ENCODE data around the gene ARMH3. TPM values are rescaled to one million over a fixed set of nuclear protein-coding genes. Genes with fewer than 3 reads are reported as not detected.

ARMH3 gene
- total and polyA plus RNA-seq, 2 donors: 8.7 to 18.2 TPM

- peak within 1 kb of the TSS; percentile 98 to 100 for H3K4me3 ChIP-seq (ENCODE audit: low read length in 2 of 2)
- peak; percentile 97 to 99 (median 98) for DNase-seq (ENCODE audit: low read depth in 6 of 9, low spot score in 9 of 9)
Measured at GRCh38 chr10:101818119-101818871, 237.7 kb downstream of the ARMH3 start, which contains the start of gene OGA. OGA (minus strand) TSS chr10:101818444; CDS start chr10:101818022, 422 bp downstream.

DNA sequence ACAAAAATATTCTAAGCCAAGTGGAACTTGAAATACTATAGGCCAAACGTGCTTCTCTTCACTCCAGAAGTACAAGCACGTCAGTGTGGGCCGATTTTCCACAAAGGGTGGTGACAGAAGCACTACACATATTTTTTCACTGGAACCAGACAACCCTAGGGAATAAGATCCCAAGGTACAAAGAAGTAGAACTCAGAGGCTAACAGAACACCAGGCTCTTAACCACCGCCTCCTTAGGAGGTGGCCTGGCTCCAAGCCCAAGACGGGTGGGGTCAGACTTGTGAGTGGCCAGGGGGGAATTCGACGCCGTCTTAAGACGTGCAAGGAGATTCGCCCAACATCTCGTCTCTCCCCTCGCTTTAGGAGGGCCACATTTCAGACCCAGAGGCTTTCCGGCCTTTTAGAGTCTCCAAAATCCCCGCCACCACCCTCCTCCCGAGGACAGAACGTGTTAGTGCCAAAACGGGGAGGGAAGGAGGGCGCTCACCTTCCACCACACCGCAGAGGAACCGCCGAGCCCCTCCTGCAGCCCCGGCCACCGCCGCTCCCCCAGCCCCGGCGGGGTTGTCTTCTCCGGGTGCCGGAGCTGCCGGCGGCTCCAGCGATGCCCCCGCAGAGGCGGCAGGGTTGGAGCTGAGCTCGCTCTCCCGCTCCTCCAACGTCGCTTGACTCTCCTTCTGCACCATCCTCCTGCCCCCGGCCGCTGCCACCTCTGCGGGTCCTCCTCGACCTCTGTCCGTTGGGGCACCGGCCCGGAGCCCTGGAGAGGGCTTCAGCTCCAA, 238.4 kb downstream of the ARMH3 start:
- Histone ChIP-seq H3K4me3 (ENCODE audit: low read length in 2 of 2) (peak overlapping the region; percentile 98 to 100), H3K4me1 (ENCODE audit: control insufficient read depth in 2 of 2, insufficient read depth in 2 of 2, low read length in 2 of 2) (peaks cover 25 to 36% of the 10 kb centered on the region in 2 donors), H3K36me3 (ENCODE audit: control insufficient read depth in 2 of 2, insufficient read depth in 2 of 2, low read length in 1 of 2) (peaks cover 8 to 12% of the 10 kb centered on the region in 2 donors), H3K27me3 (ENCODE audit: control insufficient read depth in 2 of 2, insufficient read depth in 1 of 2, low read length in 1 of 2) (no peaks in the 10 kb centered on the region), H3K9me3 (ENCODE audit: control insufficient read depth in 2 of 2, insufficient read depth in 1 of 2, low read length in 1 of 2) (no peaks in the 10 kb centered on the region), H3K27ac (ENCODE audit: low read depth in 1 of 2, low read length in 1 of 2) (peak overlapping the region; percentile 96 to 100)
- WGBS: under 1% methylated on average over 44 of the region's 44 CpGs
- DNase-seq (ENCODE audit: low read depth in 6 of 9, low spot score in 9 of 9): peak in 1 of 9 donors; percentile 65

More at GRCh38 chr10:101818119-101818871, 237.7 kb downstream of the ARMH3 start, which contains the start of gene OGA:
- Histone ChIP-seq H3K36me3 (ENCODE audit: control insufficient read depth in 2 of 2, insufficient read depth in 2 of 2, low read length in 1 of 2) (peaks cover under 1 to 8% of the 10 kb centered on the region in 2 donors), H3K9me3 (ENCODE audit: control insufficient read depth in 2 of 2, insufficient read depth in 1 of 2, low read length in 1 of 2) (no peaks in the 10 kb centered on the region), H3K4me1 (ENCODE audit: control insufficient read depth in 2 of 2, insufficient read depth in 2 of 2, low read length in 2 of 2) (peaks cover 22 to 36% of the 10 kb centered on the region in 2 donors), H3K27me3 (ENCODE audit: control insufficient read depth in 2 of 2, insufficient read depth in 1 of 2, low read length in 1 of 2) (no peaks in the 10 kb centered on the region), H3K27ac (ENCODE audit: low read depth in 1 of 2, low read length in 1 of 2) (peak within 1 kb of the TSS; percentile 96 to 100)
- WGBS: under 1% methylated on average over 47 of the region's 47 CpGs

DNA sequence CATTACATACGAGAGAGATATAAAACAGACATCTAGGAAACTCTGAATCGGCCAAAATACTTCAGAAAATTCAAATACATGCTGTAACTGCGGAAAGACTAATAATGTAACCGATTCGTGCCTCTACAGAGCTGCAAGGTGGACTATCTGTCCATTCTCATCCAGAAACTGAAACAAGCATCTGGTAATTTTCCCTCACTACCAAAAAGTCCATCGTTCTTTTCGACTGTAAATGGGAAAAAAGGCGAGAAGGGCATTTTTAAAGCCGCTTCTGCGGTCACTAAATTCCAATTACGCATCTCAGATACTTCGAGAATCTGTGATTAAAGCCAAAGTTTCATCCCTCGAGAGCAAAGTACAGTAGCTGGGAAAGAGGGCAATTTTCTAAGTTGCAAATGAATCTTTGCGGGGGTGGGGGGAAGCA, 239.0 kb downstream of the ARMH3 start:
- H3K4me1 ChIP-seq (ENCODE audit: control insufficient read depth in 2 of 2, insufficient read depth in 2 of 2, low read length in 2 of 2): peaks cover 25 to 36% of the 10 kb centered on the region in 2 donors

DNA sequence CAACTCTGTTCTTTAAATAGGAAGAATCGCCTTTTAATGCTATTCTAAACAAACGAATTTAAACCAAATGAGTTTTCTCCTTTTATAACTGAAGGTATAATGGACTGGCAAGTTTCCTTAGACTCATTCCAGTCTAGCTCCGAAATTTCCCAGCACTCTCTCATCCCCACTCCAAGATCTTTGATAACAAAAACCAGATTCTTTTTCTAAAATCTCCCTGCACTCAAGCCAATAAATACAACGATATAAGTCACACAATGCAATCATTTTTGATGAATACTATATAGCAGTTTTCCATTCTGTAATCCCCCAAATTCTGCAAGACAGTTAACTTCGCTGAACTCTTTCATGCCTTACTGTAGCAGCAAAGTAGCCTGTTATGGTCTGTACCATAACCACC, 239.6 kb downstream of the ARMH3 start:
- WGBS: 5% methylated on average over 5 of the region's 5 CpGs
- peaks cover 25 to 36% of the 10 kb centered on the region in 2 donors for H3K4me1 ChIP-seq (ENCODE audit: control insufficient read depth in 2 of 2, insufficient read depth in 2 of 2, low read length in 2 of 2)

More for the DNA sequence above, 239.0 kb downstream of the ARMH3 start:
- no peak for DNase-seq (ENCODE audit: low read depth in 6 of 9, low spot score in 9 of 9)
- no peaks in the 10 kb centered on the region for H3K9me3 ChIP-seq (ENCODE audit: control insufficient read depth in 2 of 2, insufficient read depth in 1 of 2, low read length in 1 of 2)
- peak overlapping the region in 1 of 2 donors; percentile 100 for H3K27ac ChIP-seq (ENCODE audit: low read depth in 1 of 2, low read length in 1 of 2)
- H3K36me3 ChIP-seq (ENCODE audit: control insufficient read depth in 2 of 2, insufficient read depth in 2 of 2, low read length in 1 of 2): peaks cover 14 to 17% of the 10 kb centered on the region in 2 donors
- peak overlapping the region; percentile 98 to 100 for H3K4me3 ChIP-seq (ENCODE audit: low read length in 2 of 2)
- H3K27me3 ChIP-seq (ENCODE audit: control insufficient read depth in 2 of 2, insufficient read depth in 1 of 2, low read length in 1 of 2): no peaks in the 10 kb centered on the region
- WGBS: 2% methylated on average over 14 of the region's 14 CpGs

DNA sequence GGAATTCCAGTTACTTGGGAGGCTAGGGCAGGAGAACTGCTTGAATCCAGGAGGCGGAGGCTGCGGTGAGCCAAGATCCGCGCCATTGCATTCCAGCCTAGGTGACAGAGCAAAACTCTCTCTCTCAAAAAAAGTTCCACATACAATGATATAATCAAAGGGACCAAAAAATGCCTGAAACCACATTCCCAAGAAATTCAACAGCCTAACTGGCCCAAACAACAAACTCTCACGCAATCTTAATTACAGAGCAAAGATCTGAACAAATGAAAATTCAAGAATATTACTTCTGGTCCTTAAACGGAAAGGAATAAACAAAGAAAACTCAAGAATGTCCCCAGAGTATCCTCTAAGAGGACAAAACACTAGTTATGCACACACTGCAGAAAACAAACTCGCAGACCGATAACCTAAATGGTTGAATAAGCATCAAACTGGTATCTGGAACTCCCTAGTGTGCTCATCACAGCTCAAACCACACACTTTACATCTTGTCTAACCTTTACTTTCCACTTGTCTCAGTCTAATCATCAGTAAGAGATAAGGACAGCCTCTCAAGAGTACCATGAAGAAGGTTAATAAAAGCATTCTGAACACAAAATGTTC, 241.4 kb downstream of the ARMH3 start:
- Histone ChIP-seq H3K4me1 (ENCODE audit: control insufficient read depth in 2 of 2, insufficient read depth in 2 of 2, low read length in 2 of 2) (peaks cover 23 to 29% of the 10 kb centered on the region in 2 donors), H3K27ac (ENCODE audit: low read depth in 1 of 2, low read length in 1 of 2) (no peak overlapping the region), H3K36me3 (ENCODE audit: control insufficient read depth in 2 of 2, insufficient read depth in 2 of 2, low read length in 1 of 2) (peaks cover 27 to 35% of the 10 kb centered on the region in 2 donors), H3K9me3 (ENCODE audit: control insufficient read depth in 2 of 2, insufficient read depth in 1 of 2, low read length in 1 of 2) (no peaks in the 10 kb centered on the region), H3K4me3 (ENCODE audit: low read length in 2 of 2) (peak overlapping the region; percentile 98 to 100), H3K27me3 (ENCODE audit: control insufficient read depth in 2 of 2, insufficient read depth in 1 of 2, low read length in 1 of 2) (no peaks in the 10 kb centered on the region)
- 92% methylated on average over 8 of the region's 8 CpGs for WGBS
- peak in 1 of 9 donors; percentile 24 for DNase-seq (ENCODE audit: low read depth in 6 of 9, low spot score in 9 of 9)

More for the DNA sequence above, 239.6 kb downstream of the ARMH3 start:
- no peaks in the 10 kb centered on the region for H3K27me3 ChIP-seq (ENCODE audit: control insufficient read depth in 2 of 2, insufficient read depth in 1 of 2, low read length in 1 of 2)
- peaks cover 18% of the 10 kb centered on the region in 2 donors for H3K36me3 ChIP-seq (ENCODE audit: control insufficient read depth in 2 of 2, insufficient read depth in 2 of 2, low read length in 1 of 2)
- H3K4me3 ChIP-seq (ENCODE audit: low read length in 2 of 2): peak overlapping the region; percentile 98 to 100
- H3K27ac ChIP-seq (ENCODE audit: low read depth in 1 of 2, low read length in 1 of 2): peak overlapping the region in 1 of 2 donors; percentile 100
- peak in 1 of 9 donors; percentile 33 for DNase-seq (ENCODE audit: low read depth in 6 of 9, low spot score in 9 of 9)
- no peaks in the 10 kb centered on the region for H3K9me3 ChIP-seq (ENCODE audit: control insufficient read depth in 2 of 2, insufficient read depth in 1 of 2, low read length in 1 of 2)

DNA sequence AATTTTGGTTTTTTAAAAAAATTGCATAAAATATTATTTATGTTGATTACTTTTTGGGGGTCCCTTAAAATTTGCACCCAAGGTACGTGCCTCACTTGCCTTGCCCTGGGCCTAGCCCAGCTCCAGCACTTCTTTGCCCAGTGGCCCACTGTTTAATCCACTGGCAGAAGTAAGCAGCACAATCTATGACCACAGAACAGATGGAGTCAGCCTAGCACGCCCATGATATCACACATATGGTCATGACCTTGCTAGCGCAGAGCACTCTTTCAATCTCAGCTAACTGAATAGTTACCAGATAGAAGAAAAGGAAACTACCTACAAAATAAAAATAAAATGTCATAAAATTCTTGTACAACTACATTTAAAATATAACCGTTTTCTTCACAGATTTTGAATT, 243.4 kb downstream of the ARMH3 start:
- Histone ChIP-seq H3K27me3 (ENCODE audit: control insufficient read depth in 2 of 2, insufficient read depth in 1 of 2, low read length in 1 of 2) (no peaks in the 10 kb centered on the region), H3K9me3 (ENCODE audit: control insufficient read depth in 2 of 2, insufficient read depth in 1 of 2, low read length in 1 of 2) (no peaks in the 10 kb centered on the region), H3K4me1 (ENCODE audit: control insufficient read depth in 2 of 2, insufficient read depth in 2 of 2, low read length in 2 of 2) (peaks cover 16 to 19% of the 10 kb centered on the region in 2 donors), H3K27ac (ENCODE audit: low read depth in 1 of 2, low read length in 1 of 2) (no peak overlapping the region), H3K36me3 (ENCODE audit: control insufficient read depth in 2 of 2, insufficient read depth in 2 of 2, low read length in 1 of 2) (peaks cover 32 to 52% of the 10 kb centered on the region in 2 donors), H3K4me3 (ENCODE audit: low read length in 2 of 2) (no peak overlapping the region)
- WGBS: 94% methylated on average over 4 of the region's 4 CpGs
- DNase-seq (ENCODE audit: low read depth in 6 of 9, low spot score in 9 of 9): no peak

DNA sequence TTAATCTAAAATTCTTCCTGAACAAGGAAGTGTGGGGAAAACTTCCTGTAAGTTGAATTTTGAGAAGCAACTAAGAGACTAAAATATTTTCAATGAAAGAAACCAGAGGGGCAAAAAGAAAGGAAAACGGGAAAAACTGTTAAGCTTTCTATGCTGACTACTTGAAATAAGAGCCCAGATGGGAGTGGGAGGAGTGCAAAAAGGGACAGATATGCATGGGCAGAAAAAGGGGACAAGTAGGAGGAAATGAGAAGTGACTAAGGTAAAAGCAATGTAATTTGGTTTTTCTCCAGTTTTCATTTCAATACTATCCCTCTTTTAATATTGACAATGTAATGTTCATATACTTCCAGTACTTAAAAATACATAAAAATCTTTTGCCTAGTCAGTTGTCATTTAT, 248.8 kb downstream of the ARMH3 start:
- Histone ChIP-seq H3K4me1 (ENCODE audit: control insufficient read depth in 2 of 2, insufficient read depth in 2 of 2, low read length in 2 of 2) (no peaks in the 10 kb centered on the region), H3K9me3 (ENCODE audit: control insufficient read depth in 2 of 2, insufficient read depth in 1 of 2, low read length in 1 of 2) (no peaks in the 10 kb centered on the region), H3K27me3 (ENCODE audit: control insufficient read depth in 2 of 2, insufficient read depth in 1 of 2, low read length in 1 of 2) (no peaks in the 10 kb centered on the region), H3K4me3 (ENCODE audit: low read length in 2 of 2) (no peak overlapping the region), H3K27ac (ENCODE audit: low read depth in 1 of 2, low read length in 1 of 2) (no peak overlapping the region), H3K36me3 (ENCODE audit: control insufficient read depth in 2 of 2, insufficient read depth in 2 of 2, low read length in 1 of 2) (peaks cover 44 to 90% of the 10 kb centered on the region in 2 donors)
- WGBS: 91% methylated on average over 1 of the region's 1 CpG
- DNase-seq (ENCODE audit: low read depth in 6 of 9, low spot score in 9 of 9): no peak

GRCh38 chr10:101803511-101803910, 252.5 kb downstream of the ARMH3 start:
- no peaks in the 10 kb centered on the region for H3K9me3 ChIP-seq (ENCODE audit: control insufficient read depth in 2 of 2, insufficient read depth in 1 of 2, low read length in 1 of 2)
- H3K4me3 ChIP-seq (ENCODE audit: low read length in 2 of 2): no peak overlapping the region
- peaks cover 60 to 93% of the 10 kb centered on the region in 2 donors for H3K36me3 ChIP-seq (ENCODE audit: control insufficient read depth in 2 of 2, insufficient read depth in 2 of 2, low read length in 1 of 2)
- no peak for DNase-seq (ENCODE audit: low read depth in 6 of 9, low spot score in 9 of 9)
- 97% methylated on average over 4 of the region's 4 CpGs for WGBS
- H3K27ac ChIP-seq (ENCODE audit: low read depth in 1 of 2, low read length in 1 of 2): no peak overlapping the region
- H3K27me3 ChIP-seq (ENCODE audit: control insufficient read depth in 2 of 2, insufficient read depth in 1 of 2, low read length in 1 of 2): no peaks in the 10 kb centered on the region
- no peaks in the 10 kb centered on the region for H3K4me1 ChIP-seq (ENCODE audit: control insufficient read depth in 2 of 2, insufficient read depth in 2 of 2, low read length in 2 of 2)
